ENCODE data around the gene YBX2. TPM values are rescaled to one million over a fixed set of nuclear protein-coding genes. Genes with fewer than 3 reads are reported as not detected.

Gene YBX2
- total and polyA plus RNA-seq, 8 donors = 0.43 to 72.4 (median 1.3) TPM; not detected in 1

DNA sequence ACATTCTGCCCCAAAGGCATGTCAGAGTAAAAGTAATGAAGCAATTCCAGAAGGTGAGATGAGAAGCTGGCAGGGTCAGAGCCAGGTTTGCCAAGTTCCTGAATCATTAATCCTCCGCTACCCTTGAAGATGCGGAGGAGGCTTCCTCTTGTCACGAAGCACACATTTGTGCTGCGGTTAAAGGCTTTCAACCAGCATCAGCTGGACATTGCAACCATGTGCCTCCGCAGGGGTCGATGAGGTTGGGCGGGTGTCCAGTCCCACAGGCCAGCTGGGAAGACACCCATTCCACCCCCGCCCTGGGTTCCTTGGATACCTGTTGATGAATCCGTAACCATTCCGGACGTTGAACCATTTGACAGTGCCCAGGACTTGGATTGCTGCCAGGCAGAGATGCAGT, 1.3 kb downstream of the YBX2 start:
- peak overlapping the region in 2 of 5 donors; percentile 13 to 46 for H3K27ac ChIP-seq
- intact Hi-C loops (cut with DNase I; ENCODE audit: low total_unique reads) = no loop called here

DNA sequence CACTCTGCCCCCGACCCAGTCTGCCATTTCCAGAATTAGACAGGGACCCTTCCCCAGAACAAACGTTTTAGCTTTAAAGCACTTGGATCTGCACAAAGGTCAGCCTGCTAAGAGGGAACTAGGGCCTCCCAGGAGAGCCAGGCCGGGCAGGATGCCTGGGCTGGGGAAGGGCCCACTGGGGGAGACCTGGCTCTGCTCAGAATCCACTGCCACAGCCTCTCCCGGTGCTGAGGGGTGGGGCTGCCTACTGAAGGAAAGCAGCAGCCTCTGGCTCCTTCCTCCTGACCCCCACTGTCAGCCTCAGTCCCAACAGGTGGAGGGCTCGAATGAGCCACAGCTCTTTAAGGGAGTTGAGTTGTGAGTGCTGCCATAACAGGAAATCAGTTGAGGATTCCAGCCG, 1.7 kb downstream of the YBX2 start:
- Histone ChIP-seq H3K4me3 (no peak overlapping the region), H3K9me3 (no peaks in the 10 kb centered on the region), H3K27me3 (peaks cover 0 to 90% (median 28%) of the 10 kb centered on the region in 3 donors), H3K4me1 (peaks cover 31 to 51% (median 44%) of the 10 kb centered on the region in 4 donors), H3K27ac (peak overlapping the region in 2 of 5 donors; percentile 13 to 46), H3K36me3 (no peaks in the 10 kb centered on the region)
- WGBS, 5 donors = 24 to 45% (median 31%) methylated on average over 6 of the region's 6 CpGs
- TF ChIP-seq EP300 (IDR thresholded peaks at IDR 0.05) = no peak
- TF ChIP-seq CTCF (IDR thresholded peaks at IDR 0.05) = no peak
- peak in 1 of 2 donors; percentile 73 for DNase-seq
- intact Hi-C loops (cut with DNase I; ENCODE audit: low total_unique reads) = no loop called here

More for the DNA sequence above, 1.3 kb downstream of the YBX2 start:
- H3K27me3 ChIP-seq = peaks cover 0 to 90% (median 28%) of the 10 kb centered on the region in 3 donors
- WGBS, 5 donors = 83 to 95% (median 89%) methylated on average over 10 to 11 of the region's 11 CpGs
- TF ChIP-seq EP300 (IDR thresholded peaks at IDR 0.05) (no peak), POLR2AphosphoS5 (IDR thresholded peaks at IDR 0.05) (no peak), CTCF (IDR thresholded peaks at IDR 0.05) (no peak), POLR2A (IDR thresholded peaks at IDR 0.05) (no peak)
- H3K9me3 ChIP-seq = no peaks in the 10 kb centered on the region
- H3K4me3 ChIP-seq = no peak overlapping the region
- no peak for DNase-seq
- no peaks in the 10 kb centered on the region for H3K36me3 ChIP-seq
- H3K4me1 ChIP-seq = peaks cover 31 to 51% (median 44%) of the 10 kb centered on the region in 4 donors

DNA sequence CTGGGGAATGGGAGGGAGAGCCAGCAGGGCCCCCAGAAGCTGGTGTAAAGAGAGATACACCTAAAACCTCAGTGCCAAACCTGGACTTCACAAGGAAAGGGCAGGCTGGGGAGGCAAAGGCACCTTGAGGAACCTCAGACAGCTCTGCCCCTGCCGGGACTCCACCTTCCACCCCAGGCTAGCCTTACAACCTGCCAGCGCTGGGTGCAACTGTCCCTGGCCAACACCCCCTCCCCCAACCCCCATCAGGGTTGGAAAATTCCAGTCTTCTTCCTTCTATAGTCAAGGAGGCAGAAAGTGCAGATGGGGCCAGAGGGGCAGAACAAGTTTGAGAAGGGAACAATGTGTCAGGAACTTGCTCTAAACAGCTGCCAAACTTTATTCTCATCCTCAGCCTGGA, 2.2 kb downstream of the YBX2 start:
- TF ChIP-seq POLR2AphosphoS5 (IDR thresholded peaks at IDR 0.05) (no peak), CTCF (IDR thresholded peaks at IDR 0.05) (no peak), EP300 (IDR thresholded peaks at IDR 0.05) (no peak), POLR2A (IDR thresholded peaks at IDR 0.05) (no peak)
- Histone ChIP-seq H3K36me3 (no peaks in the 10 kb centered on the region), H3K9me3 (no peaks in the 10 kb centered on the region), H3K4me3 (no peak overlapping the region), H3K4me1 (peaks cover 31 to 51% (median 44%) of the 10 kb centered on the region in 4 donors), H3K27me3 (peaks cover 0 to 87% (median 28%) of the 10 kb centered on the region in 3 donors), H3K27ac (no peak overlapping the region)
- WGBS, 5 donors = 65 to 87% (median 72%) methylated on average over 2 of the region's 2 CpGs
- intact Hi-C loops (cut with DNase I; ENCODE audit: low total_unique reads) = no loop called here
- no peak for DNase-seq

GRCh38 chr17:7290685-7291084, 3.8 kb downstream of the YBX2 start:
- Histone ChIP-seq H3K4me3 (no peak overlapping the region), H3K27me3 (peaks cover 0 to 79% (median 28%) of the 10 kb centered on the region in 3 donors), H3K36me3 (peaks cover 0 to 2% (median under 1%) of the 10 kb centered on the region in 4 donors), H3K27ac (no peak overlapping the region), H3K9me3 (no peaks in the 10 kb centered on the region), H3K4me1 (peaks cover 20 to 40% (median 32%) of the 10 kb centered on the region in 4 donors)
- TF ChIP-seq POLR2AphosphoS5 (IDR thresholded peaks at IDR 0.05) (no peak), POLR2A (IDR thresholded peaks at IDR 0.05) (no peak), CTCF (IDR thresholded peaks at IDR 0.05) (no peak), EP300 (IDR thresholded peaks at IDR 0.05) (no peak)
- 79 to 89% (median 86%) methylated on average over 6 to 11 of the region's 11 CpGs for WGBS, 5 donors
- DNase-seq = no peak
- intact Hi-C loops (cut with DNase I; ENCODE audit: low total_unique reads) = no loop called here
